ENCODE measurements around the gene MKI67. TPM values are rescaled to one million over a fixed set of nuclear protein-coding genes. Genes with fewer than 3 reads are reported as not detected.

The MKI67 gene
- total RNA-seq, 1 donor from 2014 or later, result 5.6 TPM

GRCh38 chr10:128072046-128072445 lies 54.2 kb downstream of the MKI67 start:
- TF ChIP-seq CTCF (IDR thresholded peaks at IDR 0.05; ENCODE audit: insufficient read depth, low read length, poor library complexity, severe bottlenecking), result no peak
- Histone ChIP-seq H3K36me3 (ENCODE audit: control insufficient read depth, insufficient read depth, low read length) (no peaks in the 10 kb centered on the region), H3K27me3 (ENCODE audit: control insufficient read depth, insufficient read depth, low read length) (no peaks in the 10 kb centered on the region), H3K4me3 (ENCODE audit: low read depth, low read length) (no peak overlapping the region)
- no peak for DNase-seq (ENCODE audit: low read depth)

- no peaks in the 10 kb centered on the region for H3K36me3 ChIP-seq (ENCODE audit: control insufficient read depth, insufficient read depth, low read length)
- DNase-seq (ENCODE audit: low read depth), result no peak
- TF ChIP-seq CTCF (IDR thresholded peaks at IDR 0.05; ENCODE audit: insufficient read depth, low read length, poor library complexity, severe bottlenecking), result no peak
- no peaks in the 10 kb centered on the region for H3K27me3 ChIP-seq (ENCODE audit: control insufficient read depth, insufficient read depth, low read length)
- H3K4me3 ChIP-seq (ENCODE audit: low read depth, low read length), result no peak overlapping the region
Observed at GRCh38 chr10:128071417-128071782, 54.8 kb downstream of the MKI67 start.

- TF ChIP-seq CTCF (IDR thresholded peaks at IDR 0.05; ENCODE audit: insufficient read depth, low read length, poor library complexity, severe bottlenecking), result no peak
- Histone ChIP-seq H3K27me3 (ENCODE audit: control insufficient read depth, insufficient read depth, low read length) (no peaks in the 10 kb centered on the region), H3K36me3 (ENCODE audit: control insufficient read depth, insufficient read depth, low read length) (no peaks in the 10 kb centered on the region), H3K4me3 (ENCODE audit: low read depth, low read length) (no peak overlapping the region)
- no peak for DNase-seq (ENCODE audit: low read depth)
Observed at GRCh38 chr10:128070721-128071416, 55.4 kb downstream of the MKI67 start.

GRCh38 chr10:128070161-128070560 lies 56.1 kb downstream of the MKI67 start:
- Histone ChIP-seq H3K4me3 (ENCODE audit: low read depth, low read length) (no peak overlapping the region), H3K36me3 (ENCODE audit: control insufficient read depth, insufficient read depth, low read length) (no peaks in the 10 kb centered on the region), H3K27me3 (ENCODE audit: control insufficient read depth, insufficient read depth, low read length) (no peaks in the 10 kb centered on the region)
- no peak for DNase-seq (ENCODE audit: low read depth)
- TF ChIP-seq CTCF (IDR thresholded peaks at IDR 0.05; ENCODE audit: insufficient read depth, low read length, poor library complexity, severe bottlenecking), result no peak

DNA sequence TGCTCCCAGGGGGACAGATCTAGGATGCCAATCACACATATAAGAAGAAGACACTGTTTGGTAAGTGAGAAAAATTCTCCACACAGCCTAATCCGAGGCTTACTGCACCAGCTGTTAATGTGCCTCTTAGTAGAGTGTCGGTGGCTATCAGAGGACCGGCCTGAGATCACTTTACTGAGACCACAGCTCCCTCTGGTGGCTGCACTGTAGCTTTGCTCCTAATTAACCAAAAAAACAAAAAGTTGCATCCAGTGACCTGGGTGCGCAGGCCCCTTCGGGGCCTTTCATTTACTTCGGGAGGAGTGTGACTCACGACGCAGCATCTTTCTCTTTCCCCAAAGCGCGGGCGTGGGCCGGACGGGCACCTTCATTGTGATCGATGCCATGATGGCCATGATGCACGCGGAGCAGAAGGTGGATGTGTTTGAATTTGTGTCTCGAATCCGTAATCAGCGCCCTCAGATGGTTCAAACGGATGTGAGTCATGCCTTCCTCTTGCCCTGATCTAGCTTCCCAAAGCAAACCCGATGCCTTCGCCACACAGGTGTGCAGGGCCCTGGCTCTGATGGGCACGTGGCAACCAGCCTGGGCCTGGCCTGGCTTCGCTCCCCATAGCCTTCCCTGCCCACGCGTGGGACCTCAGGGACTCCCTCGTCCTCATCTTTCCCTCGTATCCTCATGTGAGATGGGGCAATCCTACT lies 56.7 kb downstream of the MKI67 start:
- DNase-seq (ENCODE audit: low read depth), result no peak
- no peak overlapping the region for H3K4me3 ChIP-seq (ENCODE audit: low read depth, low read length)
- no peaks in the 10 kb centered on the region for H3K27me3 ChIP-seq (ENCODE audit: control insufficient read depth, insufficient read depth, low read length)
- peak; percentile 72 for TF ChIP-seq CTCF (IDR thresholded peaks at IDR 0.05; ENCODE audit: insufficient read depth, low read length, poor library complexity, severe bottlenecking)
- no peaks in the 10 kb centered on the region for H3K36me3 ChIP-seq (ENCODE audit: control insufficient read depth, insufficient read depth, low read length)

Measured in kidney epithelial cell (primary cell).